T47D (cell line): ENCODE data around the gene BCL2L14.
A peak's percentile ranks its signal among the peaks of the same experiment; 100 is the strongest.

Source experiments
- DNase-seq, 2 experiments: peaks; one replicate each; pipeline versions ENCODE4 v3.0.0 to v3.0.0-alpha.2; 2011 to 2012; ENCODE audit warnings: low read depth in 1 of 2, low spot score in 1 of 2
- JUND ChIP-seq: IDR thresholded peaks from 2 replicates; pipeline ENCODE4 v1.6.1; 2012; ENCODE audit warnings: low read depth
- in situ Hi-C: cut with HindIII; loops from 2 replicates; pipeline ENCODE4 v1.10.0; 2016; ENCODE audit warnings: low sequenced_read_pairs, low pct_unique_long_range_greater_than_20kb

The BCL2L14 gene

GRCh38 chr12:12070674-12071656, at the start of gene BCL2L14:
Gene BCL2L14 (plus strand): TSS chr12:12070939. CDS start chr12:12079306, 8,367 bp downstream.
- no peak for TF ChIP-seq JUND
- in situ Hi-C loops = no loop called here
- DNase-seq = peak in 1 of 2 experiments; percentile 41

- in situ Hi-C loops = no loop called here
- DNase-seq = no peak
- no peak for TF ChIP-seq JUND
Observed at GRCh38 chr12:12022306-12022936, 48.3 kb upstream of the BCL2L14 start.

GRCh38 chr12:12023456-12023855, 47.3 kb upstream of the BCL2L14 start:
- no peak for DNase-seq
- in situ Hi-C loops = no loop called here
- no peak for TF ChIP-seq JUND

GRCh38 chr12:12024911-12025682, 45.6 kb upstream of the BCL2L14 start:
- peak in 1 of 2 experiments; percentile 71 for DNase-seq
- in situ Hi-C loops = no loop called here
- TF ChIP-seq JUND = no peak

- TF ChIP-seq JUND = no peak
- in situ Hi-C loops = no loop called here
- peak in 1 of 2 experiments; percentile 28 for DNase-seq
Observed at GRCh38 chr12:12025799-12026386, 44.8 kb upstream of the BCL2L14 start.

GRCh38 chr12:12028668-12029402, 41.9 kb upstream of the BCL2L14 start:
- DNase-seq = no peak
- TF ChIP-seq JUND = no peak
- in situ Hi-C loops = no loop called here

- in situ Hi-C loops = no loop called here
- no peak for TF ChIP-seq JUND
Observed at GRCh38 chr12:12029653-12030052, 41.1 kb upstream of the BCL2L14 start.

GRCh38 chr12:12032260-12032791, 38.4 kb upstream of the BCL2L14 start:
- no peak for DNase-seq
- TF ChIP-seq JUND = no peak
- in situ Hi-C loops = no loop called here

More at GRCh38 chr12:12029653-12030052, 41.1 kb upstream of the BCL2L14 start:
- DNase-seq = no peak

- peak; percentile 19 to 77 for DNase-seq
- TF ChIP-seq JUND = no peak
- in situ Hi-C loops = no loop called here
Observed at GRCh38 chr12:12032851-12033797, 37.6 kb upstream of the BCL2L14 start.

GRCh38 chr12:12033824-12034223, 36.9 kb upstream of the BCL2L14 start:
- no peak for DNase-seq
- TF ChIP-seq JUND = no peak
- in situ Hi-C loops = no loop called here
